ENCODE results near the gene ARHGAP1. TPM values are rescaled to one million over a fixed set of nuclear protein-coding genes. Genes with fewer than 3 reads are reported as not detected.

The ARHGAP1 gene
- total and polyA plus RNA-seq, 2 of the 13 experiments (the other 11 are each of a cell fraction or from before 2014, with no cell fraction given), result 18.6 to 30.3 TPM

- TF ChIP-seq ZNF280D (CRISPR knock-in tag; IDR thresholded peaks at IDR 0.05) (no peak), SOX6 (IDR thresholded peaks at IDR 0.05) (no peak), SOX6 (CRISPR knock-in tag; IDR thresholded peaks at IDR 0.05) (no peak), ISX (CRISPR knock-in tag; conservative IDR thresholded peaks at IDR 0.05) (no peak), KDM5B (CRISPR knock-in tag; IDR thresholded peaks at IDR 0.05; ENCODE audit: borderline replicate concordance) (peak; percentile 83), ZNF644 (CRISPR knock-in tag; IDR thresholded peaks at IDR 0.05; ENCODE audit: low read depth) (no peak), NFAT5 (CRISPR knock-in tag; IDR thresholded peaks at IDR 0.05) (no peak), GTF2F1 (IDR thresholded peaks at IDR 0.05; ENCODE audit: low read length) (no peak), PCBP1 (IDR thresholded peaks at IDR 0.05; ENCODE audit: borderline replicate concordance, low read depth, low read length) (0 out of 2 replicates have a peak, but pooled peaks have one; percentile 15), MLXIP (CRISPR knock-in tag; IDR thresholded peaks at IDR 0.05; ENCODE audit: borderline replicate concordance) (no peak), FLYWCH1 (CRISPR knock-in tag; IDR thresholded peaks at IDR 0.05) (no peak), ZNF282 (IDR thresholded peaks at IDR 0.05; ENCODE audit: partially characterized antibody) (no peak), SRSF9 (IDR thresholded peaks at IDR 0.05; ENCODE audit: borderline replicate concordance, insufficient read depth, low read depth, low read length, poor library complexity, severe bottlenecking) (no peak), ZNF737 (CRISPR knock-in tag; IDR thresholded peaks at IDR 0.05; ENCODE audit: borderline replicate concordance) (0 out of 2 replicates have a peak, but pooled peaks have one; percentile 26), AKAP8 (CRISPR knock-in tag; IDR thresholded peaks at IDR 0.05) (peak; percentile 90), ZNF280B (CRISPR knock-in tag; IDR thresholded peaks at IDR 0.05; ENCODE audit: borderline replicate concordance) (no peak; the same call in 1 of the 2 replicates)
These were observed 19.3 kb upstream of the ARHGAP1 start (continued) for GRCh38 chr11:46719543-46720218.

All from HepG2 (cell line).